Activated CD8-positive, alpha-beta memory T cell treated with anti-CD3 and anti-CD28 coated beads for 36 hours (primary cell): ENCODE measurements around the gene SMG7. TPM values are rescaled to one million over a fixed set of nuclear protein-coding genes. Genes with fewer than 3 reads are reported as not detected.

Source experiments
- CTCF ChIA-PET: fragments of 350-600 bp; sonication (Branson Sonifier 250); formaldehyde crosslinking; loops from one replicate; lab custom pipeline; 2021; ENCODE audit warnings: antibody characterized with exemption; lab: Charles Lee
- POLR2A ChIA-PET: fragments of 350-600 bp; sonication (Branson Sonifier 250); formaldehyde crosslinking; loops from one replicate; lab custom pipeline; 2021; ENCODE audit warnings: antibody characterized with exemption; lab: Charles Lee
- total RNA-seq, 2 experiments: library from RNA; stranded (reverse); gene quantifications; one replicate each; pipeline ENCODE4 v1.2.3, GENCODE V29; 2021

Gene SMG7
- total RNA-seq, 2 experiments from 2014 or later, result 72.3 to 75.9 TPM

- ChIA-PET CTCF (interaction anchor here (0.7 kb wide), 2 partner anchors 29 to 609 kb away, joined by 3 read pairs; no protein-coding TSS in a partner anchor), POLR2A (no interaction called here)
Measured at GRCh38 chr1:183580281-183580682, 108.0 kb downstream of the SMG7 start.

GRCh38 chr1:183582021-183582713 is 109.9 kb downstream of the SMG7 start:
- POLR2A ChIA-PET, result no interaction called here

GRCh38 chr1:183583466-183583865 is 111.2 kb downstream of the SMG7 start:
- ChIA-PET CTCF (no interaction called here), POLR2A (no interaction called here)

More at GRCh38 chr1:183582021-183582713, 109.9 kb downstream of the SMG7 start:
- CTCF ChIA-PET, result no interaction called here

- ChIA-PET CTCF (no interaction called here), POLR2A (no interaction called here)
Measured at GRCh38 chr1:183584147-183584546, 111.8 kb downstream of the SMG7 start.

- CTCF ChIA-PET, result no interaction called here
- POLR2A ChIA-PET, result no interaction called here
Measured at GRCh38 chr1:183585038-183585437, 112.7 kb downstream of the SMG7 start.

- POLR2A ChIA-PET, result no interaction called here
- CTCF ChIA-PET, result no interaction called here
Measured at GRCh38 chr1:183586455-183586854, 114.2 kb downstream of the SMG7 start.

GRCh38 chr1:183586926-183587325 is 114.6 kb downstream of the SMG7 start:
- ChIA-PET CTCF (interaction anchor here (0.6 kb wide), 1 partner anchor 1349 kb away, joined by 3 read pairs; no protein-coding TSS in a partner anchor), POLR2A (no interaction called here)

GRCh38 chr1:183588827-183589226 is 116.5 kb downstream of the SMG7 start:
- CTCF ChIA-PET, result no interaction called here
- POLR2A ChIA-PET, result no interaction called here

- CTCF ChIA-PET, result no interaction called here
- POLR2A ChIA-PET, result no interaction called here
Measured at GRCh38 chr1:183589384-183589783, 117.1 kb downstream of the SMG7 start.

- ChIA-PET POLR2A (no interaction called here), CTCF (interaction anchor here (1.3 kb wide), 1 partner anchor 10 kb away, joined by 4 read pairs; no protein-coding TSS in a partner anchor)
Measured at GRCh38 chr1:183589874-183590243, 117.6 kb downstream of the SMG7 start.

- ChIA-PET CTCF (interaction anchor here (1.3 kb wide), 1 partner anchor 10 kb away, joined by 4 read pairs; no protein-coding TSS in a partner anchor), POLR2A (no interaction called here)
Measured at GRCh38 chr1:183590244-183591191, 118.2 kb downstream of the SMG7 start, which contains the start of gene NCF2. NCF2 (minus strand) TSS chr1:183590459; CDS start chr1:183590329, 130 bp downstream.

- ChIA-PET CTCF (no interaction called here), POLR2A (no interaction called here)
Measured at GRCh38 chr1:183592733-183593132, 120.4 kb downstream of the SMG7 start.

GRCh38 chr1:183593356-183593755 is 121.1 kb downstream of the SMG7 start:
- ChIA-PET CTCF (no interaction called here), POLR2A (no interaction called here)

- ChIA-PET POLR2A (no interaction called here), CTCF (no interaction called here)
Measured at GRCh38 chr1:183595537-183595936, 123.2 kb downstream of the SMG7 start.

GRCh38 chr1:183596500-183596899 is 124.2 kb downstream of the SMG7 start:
- POLR2A ChIA-PET, result no interaction called here
- CTCF ChIA-PET, result interaction anchor here (0.7 kb wide), 1 partner anchor 43 kb away, joined by 3 read pairs; no protein-coding TSS in a partner anchor

GRCh38 chr1:183597656-183598347 is 125.5 kb downstream of the SMG7 start:
- ChIA-PET POLR2A (no interaction called here), CTCF (interaction anchor here (0.8 kb wide), 1 partner anchor 87 kb away, joined by 3 read pairs; no protein-coding TSS in a partner anchor)

- POLR2A ChIA-PET, result no interaction called here
Measured at GRCh38 chr1:183598386-183598785, 126.1 kb downstream of the SMG7 start.

GRCh38 chr1:183600136-183600535 is 127.8 kb downstream of the SMG7 start:
- CTCF ChIA-PET, result interaction anchor here (1.4 kb wide), 1 partner anchor 10 kb away, joined by 4 read pairs; the partner anchor contains the start of gene NCF2
- POLR2A ChIA-PET, result no interaction called here

More at GRCh38 chr1:183598386-183598785, 126.1 kb downstream of the SMG7 start:
- CTCF ChIA-PET, result interaction anchor here (0.8 kb wide), 1 partner anchor 86 kb away, joined by 3 read pairs; no protein-coding TSS in a partner anchor

- CTCF ChIA-PET, result interaction anchor here (1.4 kb wide), 1 partner anchor 10 kb away, joined by 4 read pairs; the partner anchor contains the start of gene NCF2
- POLR2A ChIA-PET, result no interaction called here
Measured at GRCh38 chr1:183600634-183601033, 128.3 kb downstream of the SMG7 start.
